Mesenchymal stem cell (in vitro differentiated cells and primary cell): ENCODE results near the gene PRLH.

Experiments used
- DNase-seq: peaks from one replicate; pipeline ENCODE4 v3.0.0-alpha.2; 2013
- H2AFZ ChIP-seq: one replicate; pipeline ENCODE4 v1.6.1; 2013; ENCODE audit warnings: low read depth, mild to moderate bottlenecking, control low read depth, inconsistent platforms, low read length, moderate library complexity
- H2AK5ac ChIP-seq: 2 replicates; pipeline ENCODE4 v1.6.1; 2013; ENCODE audit warnings: low read length, moderate library complexity, mild to moderate bottlenecking, inconsistent platforms; ENCODE audit not compliant: severe bottlenecking
- H2BK120ac ChIP-seq: one replicate; pipeline ENCODE4 v1.6.1; 2013; ENCODE audit warnings: low read depth, mild to moderate bottlenecking, inconsistent platforms, low read length, moderate library complexity
- H2BK12ac ChIP-seq, 2 experiments: one replicate each; pipeline ENCODE4 v1.6.1; 2013; ENCODE audit warnings: inconsistent platforms in 2 of 2, low read length in 2 of 2, mild to moderate bottlenecking in 2 of 2, moderate library complexity in 2 of 2, control low read depth in 1 of 2
- H2BK15ac ChIP-seq: one replicate; pipeline ENCODE4 v1.6.1; 2013; ENCODE audit warnings: mild to moderate bottlenecking, low read depth, inconsistent platforms; ENCODE audit not compliant: poor library complexity, severe bottlenecking
- H2BK5ac ChIP-seq: 2 replicates; pipeline ENCODE4 v1.6.1; 2013; ENCODE audit warnings: low read depth, mild to moderate bottlenecking, low read length, control low read depth, inconsistent platforms; ENCODE audit not compliant: poor library complexity, severe bottlenecking
- H3K14ac ChIP-seq, 2 experiments: one replicate each; pipeline ENCODE4 v1.6.1; 2013; ENCODE audit warnings: inconsistent platforms in 2 of 2, low read length in 2 of 2, control low read depth in 1 of 2, mild to moderate bottlenecking in 1 of 2, moderate library complexity in 1 of 2
- H3K18ac ChIP-seq, 2 experiments: one replicate each; pipeline ENCODE4 v1.6.1; 2013; ENCODE audit warnings: inconsistent platforms in 2 of 2, low read length in 2 of 2, control low read depth in 1 of 2, low read depth in 1 of 2, mild to moderate bottlenecking in 1 of 2
- H3K23ac ChIP-seq, 2 experiments: one replicate each; pipeline ENCODE4 v1.6.1; 2013; ENCODE audit warnings: inconsistent platforms in 2 of 2, low read length in 2 of 2, mild to moderate bottlenecking in 2 of 2, moderate library complexity in 2 of 2, control low read depth in 1 of 2
- H3K27ac ChIP-seq: 2 replicates; pipeline ENCODE4 v1.5.1; 2013; ENCODE audit warnings: mild to moderate bottlenecking, moderate library complexity, low read length, control low read depth, inconsistent platforms; ENCODE audit not compliant: poor library complexity, severe bottlenecking
- H3K27me3 ChIP-seq, 2 experiments: 2 replicates each; pipeline versions ENCODE4 v1.6.1 to v1.7.0; 2013; ENCODE audit warnings: low read length in 2 of 2, mild to moderate bottlenecking in 2 of 2, moderate library complexity in 2 of 2, control low read depth in 1 of 2, inconsistent platforms in 1 of 2; ENCODE audit not compliant: control insufficient read depth in 1 of 2, insufficient read depth in 1 of 2
- H3K36me3 ChIP-seq, 2 experiments: 2 replicates each; pipeline versions ENCODE4 v1.6.1 to v1.7.0; 2013; ENCODE audit warnings: low read length in 2 of 2, control low read depth in 1 of 2, inconsistent platforms in 1 of 2, low read depth in 1 of 2, mild to moderate bottlenecking in 1 of 2; ENCODE audit not compliant: insufficient read depth in 2 of 2, control insufficient read depth in 1 of 2
- H3K4ac ChIP-seq, 2 experiments: one replicate each; pipeline ENCODE4 v1.6.1; 2013; ENCODE audit warnings: inconsistent platforms in 2 of 2, low read length in 2 of 2, mild to moderate bottlenecking in 2 of 2, moderate library complexity in 2 of 2, control low read depth in 1 of 2, low read depth in 1 of 2
- H3K4me1 ChIP-seq: 2 replicates; pipeline ENCODE4 v1.6.1; 2013; ENCODE audit warnings: low read depth, low read length, control low read depth; ENCODE audit not compliant: control insufficient read depth, insufficient read depth
- H3K4me2 ChIP-seq: 2 replicates; pipeline ENCODE4 v1.6.1; 2013; ENCODE audit warnings: low read length, mild to moderate bottlenecking, inconsistent platforms; ENCODE audit not compliant: poor library complexity, severe bottlenecking
- H3K4me3 ChIP-seq, 2 experiments: 2 replicates each; pipeline versions ENCODE4 v1.5.1 to v1.7.0; 2013; ENCODE audit warnings: low read length in 2 of 2, mild to moderate bottlenecking in 2 of 2, control low read depth in 1 of 2, low read depth in 1 of 2; ENCODE audit not compliant: insufficient read depth in 1 of 2
- H3K79me1 ChIP-seq: replicated peaks from 2 replicates; pipeline ENCODE4 v1.6.1; 2013; ENCODE audit warnings: mild to moderate bottlenecking, control low read depth, low read length, inconsistent platforms; ENCODE audit not compliant: poor library complexity, severe bottlenecking
- H3K9ac ChIP-seq: 2 replicates; pipeline ENCODE4 v1.7.0; 2013; ENCODE audit warnings: mild to moderate bottlenecking, low read length, moderate library complexity
- H3K9me3 ChIP-seq: 2 replicates; pipeline ENCODE4 v1.7.0; 2013; ENCODE audit warnings: mild to moderate bottlenecking, low read length; ENCODE audit not compliant: control insufficient read depth
- H4K8ac ChIP-seq: one replicate; pipeline ENCODE4 v1.6.1; 2013; ENCODE audit warnings: inconsistent platforms, mild to moderate bottlenecking, low read length, moderate library complexity
- H4K91ac ChIP-seq: one replicate; pipeline ENCODE4 v1.6.1; 2013; ENCODE audit warnings: mild to moderate bottlenecking, low read length, inconsistent platforms
- WGBS: methylation state at CpG from one replicate; pipeline ENCODE4 v1.1.7; 2013; ENCODE audit warnings: mixed read lengths; 5-methylcytosine and 5-hydroxymethylcytosine counted together

Gene PRLH

GRCh38 chr2:237549643-237550415 lies 16.5 kb upstream of the PRLH start:
- DNase-seq, result no peak
- H3K14ac ChIP-seq, result no peak overlapping the region
- H2BK120ac ChIP-seq, result no peak overlapping the region
- H4K91ac ChIP-seq, result no peak overlapping the region
- H2BK12ac ChIP-seq, result no peak overlapping the region
- H3K27me3 ChIP-seq, result no peaks in the 10 kb centered on the region
- H3K9me3 ChIP-seq, result peaks cover 18% of the 10 kb centered on the region
- H3K4ac ChIP-seq, result no peak overlapping the region
- H4K8ac ChIP-seq, result no peak overlapping the region
- no peak overlapping the region for H3K4me2 ChIP-seq
- peaks cover 7% of the 10 kb centered on the region for H3K79me1 ChIP-seq
- H3K9ac ChIP-seq, result no peak overlapping the region
- H3K27ac ChIP-seq, result no peak overlapping the region
- 90% methylated on average over 17 of the region's 17 CpGs for WGBS
- no peak overlapping the region for H2AFZ ChIP-seq
- no peak overlapping the region for H2BK15ac ChIP-seq
- H3K4me1 ChIP-seq, result peaks cover 16% of the 10 kb centered on the region
- no peak overlapping the region for H3K4me3 ChIP-seq
- peaks cover 41 to 78% of the 10 kb centered on the region in 2 experiments for H3K36me3 ChIP-seq
- H2AK5ac ChIP-seq, result no peak overlapping the region
- no peak overlapping the region for H3K18ac ChIP-seq
- no peak overlapping the region for H3K23ac ChIP-seq
- no peak overlapping the region for H2BK5ac ChIP-seq

- H2BK15ac ChIP-seq, result no peak overlapping the region
- H2AFZ ChIP-seq, result no peak overlapping the region
- DNase-seq, result no peak
- H2BK5ac ChIP-seq, result no peak overlapping the region
- WGBS, result 95% methylated on average over 16 of the region's 16 CpGs
- no peak overlapping the region for H3K27ac ChIP-seq
- peaks cover 50 to 78% of the 10 kb centered on the region in 2 experiments for H3K36me3 ChIP-seq
- peaks cover 31% of the 10 kb centered on the region for H3K9me3 ChIP-seq
- no peak overlapping the region for H2BK120ac ChIP-seq
- H4K8ac ChIP-seq, result peak overlapping the region; percentile 7
- no peak overlapping the region for H2BK12ac ChIP-seq
- H3K27me3 ChIP-seq, result no peaks in the 10 kb centered on the region
- H3K79me1 ChIP-seq, result peaks cover 7% of the 10 kb centered on the region
- H2AK5ac ChIP-seq, result no peak overlapping the region
- no peak overlapping the region for H3K23ac ChIP-seq
- H3K14ac ChIP-seq, result no peak overlapping the region
- no peak overlapping the region for H3K9ac ChIP-seq
- no peak overlapping the region for H4K91ac ChIP-seq
- no peak overlapping the region for H3K4ac ChIP-seq
- H3K4me2 ChIP-seq, result no peak overlapping the region
- peaks cover 16% of the 10 kb centered on the region for H3K4me1 ChIP-seq
- no peak overlapping the region for H3K18ac ChIP-seq
- no peak overlapping the region for H3K4me3 ChIP-seq
These were observed 15.3 kb upstream of the PRLH start for GRCh38 chr2:237551071-237551574.

GRCh38 chr2:237552908-237553307 lies 13.5 kb upstream of the PRLH start:
- H3K14ac ChIP-seq, result no peak overlapping the region
- peaks cover 33% of the 10 kb centered on the region for H3K9me3 ChIP-seq
- no peak overlapping the region for H2BK120ac ChIP-seq
- H3K79me1 ChIP-seq, result peaks cover 7% of the 10 kb centered on the region
- H3K9ac ChIP-seq, result no peak overlapping the region
- no peak overlapping the region for H3K27ac ChIP-seq
- H2BK12ac ChIP-seq, result no peak overlapping the region
- H2BK15ac ChIP-seq, result no peak overlapping the region
- no peak overlapping the region for H2BK5ac ChIP-seq
- peak overlapping the region; percentile 20 for H4K8ac ChIP-seq
- 93% methylated on average over 6 of the region's 6 CpGs for WGBS
- no peak overlapping the region for H2AFZ ChIP-seq
- H3K27me3 ChIP-seq, result no peaks in the 10 kb centered on the region
- H3K23ac ChIP-seq, result no peak overlapping the region
- no peak overlapping the region for H3K4ac ChIP-seq
- no peak overlapping the region for H3K18ac ChIP-seq
- H3K4me3 ChIP-seq, result no peak overlapping the region
- no peak overlapping the region for H4K91ac ChIP-seq
- H3K4me2 ChIP-seq, result no peak overlapping the region
- peaks cover 6% of the 10 kb centered on the region for H3K4me1 ChIP-seq
- peaks cover 44 to 75% of the 10 kb centered on the region in 2 experiments for H3K36me3 ChIP-seq
- no peak overlapping the region for H2AK5ac ChIP-seq
- no peak for DNase-seq

GRCh38 chr2:237553948-237554347 lies 12.4 kb upstream of the PRLH start:
- peaks cover 43 to 72% of the 10 kb centered on the region in 2 experiments for H3K36me3 ChIP-seq
- no peak overlapping the region for H2AFZ ChIP-seq
- peaks cover 33% of the 10 kb centered on the region for H3K9me3 ChIP-seq
- no peak overlapping the region for H4K91ac ChIP-seq
- no peak overlapping the region for H2BK120ac ChIP-seq
- H3K4me2 ChIP-seq, result no peak overlapping the region
- no peak overlapping the region for H2AK5ac ChIP-seq
- no peak overlapping the region for H3K4me3 ChIP-seq
- H4K8ac ChIP-seq, result no peak overlapping the region
- no peak overlapping the region for H3K14ac ChIP-seq
- H3K23ac ChIP-seq, result no peak overlapping the region
- no peak overlapping the region for H2BK5ac ChIP-seq
- H3K27me3 ChIP-seq, result no peaks in the 10 kb centered on the region
- H3K4me1 ChIP-seq, result peaks cover 7% of the 10 kb centered on the region
- no peak overlapping the region for H3K9ac ChIP-seq
- no peak overlapping the region for H2BK15ac ChIP-seq
- H2BK12ac ChIP-seq, result no peak overlapping the region
- WGBS, result 89% methylated on average over 7 of the region's 7 CpGs
- H3K4ac ChIP-seq, result no peak overlapping the region
- H3K27ac ChIP-seq, result no peak overlapping the region
- no peak for DNase-seq
- peaks cover 7% of the 10 kb centered on the region for H3K79me1 ChIP-seq
- H3K18ac ChIP-seq, result no peak overlapping the region
